HG03565 (cell line): Measurements from ENCODE around the gene TBX2.

Source experiments
- ATAC-seq: cut with Tn5 transposase; IDR thresholded peaks from one replicate; pipeline ENCODE4 v1.9.1; 2021; ENCODE audit warnings: mild to moderate bottlenecking, moderate library complexity; ENCODE audit not compliant: unreplicated experiment

The TBX2 gene

GRCh38 chr17:61385577-61386236 lies 13.9 kb upstream of the TBX2 start:
- ATAC-seq = no peak

GRCh38 chr17:61386251-61386650 lies 13.4 kb upstream of the TBX2 start:
- no peak for ATAC-seq

GRCh38 chr17:61387011-61387410 lies 12.6 kb upstream of the TBX2 start:
- ATAC-seq = no peak

- no peak for ATAC-seq
These were observed 11.9 kb upstream of the TBX2 start for GRCh38 chr17:61387511-61388305.

GRCh38 chr17:61388561-61389356 lies 10.9 kb upstream of the TBX2 start:
- ATAC-seq = no peak

- no peak for ATAC-seq
These were observed 9.8 kb upstream of the TBX2 start for GRCh38 chr17:61389670-61390478.

GRCh38 chr17:61390479-61390791 lies 9.2 kb upstream of the TBX2 start:
- no peak for ATAC-seq

- no peak for ATAC-seq
These were observed 7.9 kb upstream of the TBX2 start for GRCh38 chr17:61391595-61392291.

GRCh38 chr17:61392679-61393078 lies 7.0 kb upstream of the TBX2 start:
- ATAC-seq = no peak

- ATAC-seq = no peak
These were observed 6.1 kb upstream of the TBX2 start for GRCh38 chr17:61393550-61393903.

- no peak for ATAC-seq
These were observed 5.6 kb upstream of the TBX2 start for GRCh38 chr17:61393904-61394629.

- ATAC-seq = no peak
These were observed 4.8 kb upstream of the TBX2 start for GRCh38 chr17:61394630-61395408.

- no peak for ATAC-seq
These were observed 4.1 kb upstream of the TBX2 start for GRCh38 chr17:61395409-61395982.

GRCh38 chr17:61395983-61396585 lies 3.6 kb upstream of the TBX2 start:
- no peak for ATAC-seq

GRCh38 chr17:61396586-61397085 lies 3.0 kb upstream of the TBX2 start:
- ATAC-seq = no peak

- no peak for ATAC-seq
These were observed 2.4 kb upstream of the TBX2 start for GRCh38 chr17:61397086-61397842.

GRCh38 chr17:61398721-61399130 lies 917 bp upstream of the TBX2 start:
- no peak for ATAC-seq
